Sigmoid colon (tissue), 4 donors: ENCODE results near the gene CC2D2B.

Experiments used
- CTCF ChIP-seq, 4 experiments: fragments of 450-650 bp in 3 of 4; fragments of 200-600 bp in 1 of 4; IDR thresholded peaks; one replicate each; pipeline ENCODE4 v1.5.1; 2016 to 2019; ENCODE audit warnings: antibody characterized with exemption in 4 of 4, mild to moderate bottlenecking in 3 of 4, moderate library complexity in 2 of 4
- EP300 ChIP-seq, 4 donors: sonication (generic); formaldehyde crosslinking; IDR thresholded peaks; one replicate each; pipeline ENCODE4 v1.6.1; 2017; ENCODE audit warnings: antibody characterized with exemption in 4 of 4
- POLR2A ChIP-seq, 2 donors: fragments of 450-650 bp; IDR thresholded peaks; one replicate each; pipeline ENCODE4 v1.6.1; 2016; ENCODE audit warnings: antibody characterized with exemption in 2 of 2, mild to moderate bottlenecking in 2 of 2, moderate library complexity in 2 of 2
- POLR2AphosphoS5 ChIP-seq, 4 donors: sonication (generic); formaldehyde crosslinking; IDR thresholded peaks; one replicate each; pipeline ENCODE4 v1.6.1; 2017; ENCODE audit warnings: antibody characterized with exemption in 4 of 4

GRCh38 chr10:96047004-96047649 is 139.4 kb downstream of the CC2D2B start:
- TF ChIP-seq CTCF (IDR thresholded peaks at IDR 0.05), result no peak
- TF ChIP-seq POLR2AphosphoS5 (IDR thresholded peaks at IDR 0.05), result no peak
- TF ChIP-seq EP300 (IDR thresholded peaks at IDR 0.05), result no peak
- TF ChIP-seq POLR2A (IDR thresholded peaks at IDR 0.05), result no peak
